Stimulated activated CD8-positive, alpha-beta memory T cell treated with anti-CD3 and anti-CD28 coated beads, Interleukin-15, amount 100 ng/mL, for 48 hours (primary cell): Measurements from ENCODE around the gene GRIK2.
"Not testable (repeated sequence)": the region's sequence is repeated elsewhere in the genome, so short reads cannot be mapped to it uniquely, and the experiment has no call there.

Experiments used
- DNase-seq, 2 donors: peaks; one replicate each; pipeline ENCODE4 v3.0.0-alpha.2; 2020; ENCODE audit warnings: low read depth in 2 of 2

GRIK2 gene

GRCh38 chr6:102015431-102015830 is 621.9 kb downstream of the GRIK2 start:
- DNase-seq = no peak

- no peak for DNase-seq
Measured at GRCh38 chr6:102022281-102022680, 628.8 kb downstream of the GRIK2 start.

DNA sequence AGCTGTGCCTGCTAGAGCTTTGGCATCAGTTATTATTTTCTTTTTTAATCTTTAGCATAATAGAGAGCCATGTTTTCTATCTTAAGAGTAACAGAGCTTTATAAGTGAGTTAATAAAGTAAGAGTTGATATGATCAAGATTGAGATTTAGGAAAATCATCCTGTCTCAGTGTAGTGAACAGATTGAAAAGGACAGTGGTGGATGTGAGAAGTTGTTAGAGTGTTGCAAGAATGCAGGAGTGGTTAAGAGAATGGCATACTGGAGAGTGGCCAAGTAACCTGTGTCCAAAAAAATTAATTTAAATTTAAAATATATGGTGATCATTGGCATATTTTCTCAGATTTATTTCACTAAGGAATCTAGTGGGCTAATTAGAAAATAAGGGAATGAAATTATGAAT is 629.3 kb downstream of the GRIK2 start:
- no peak for DNase-seq

GRCh38 chr6:102023977-102024657 is 630.6 kb downstream of the GRIK2 start:
- no peak for DNase-seq

DNA sequence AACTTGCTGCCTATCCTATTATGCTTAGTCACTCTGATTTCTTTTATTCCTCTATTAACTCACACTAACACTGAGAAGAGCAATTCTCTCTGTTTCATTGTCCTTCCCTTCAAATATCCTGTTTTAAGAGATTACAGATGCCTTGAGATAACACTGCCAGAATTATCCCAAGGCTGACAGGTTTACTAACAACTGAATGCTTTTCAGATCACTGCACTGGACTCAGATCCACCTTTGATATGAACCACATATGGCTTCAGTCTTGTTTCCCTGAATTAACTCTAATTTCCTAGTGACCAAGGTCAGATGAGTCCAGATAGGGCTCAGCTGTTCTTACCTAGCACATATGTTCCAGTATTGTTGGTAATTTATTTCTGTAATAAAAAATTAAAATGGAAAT is 633.1 kb downstream of the GRIK2 start:
- DNase-seq = no peak

- no peak for DNase-seq
Measured at GRCh38 chr6:102028176-102028575, 634.7 kb downstream of the GRIK2 start.

- no peak for DNase-seq
Measured at GRCh38 chr6:102038964-102039363, 645.5 kb downstream of the GRIK2 start.

DNA sequence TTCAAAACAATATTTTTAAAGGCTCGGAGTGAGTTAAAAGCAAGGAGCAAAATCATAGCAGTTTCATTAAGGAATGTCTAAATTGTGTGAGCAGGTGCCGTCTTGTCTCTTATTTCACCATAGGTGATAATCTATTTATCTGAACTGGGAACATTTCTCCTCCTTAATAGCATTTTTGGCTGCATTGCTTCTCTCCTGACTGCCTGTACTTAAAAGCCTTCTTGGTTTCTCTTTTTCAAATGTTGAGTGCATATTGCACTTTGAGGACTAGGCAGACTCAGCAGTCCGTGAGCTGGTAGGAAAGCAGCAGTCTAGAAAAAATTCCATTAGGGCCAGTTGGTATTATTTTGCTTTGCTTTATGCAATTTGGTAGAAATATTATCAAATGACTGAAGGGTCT is 645.9 kb downstream of the GRIK2 start:
- no peak for DNase-seq

GRCh38 chr6:102051001-102051400 is 657.5 kb downstream of the GRIK2 start:
- DNase-seq = no peak

- no peak for DNase-seq
Measured at GRCh38 chr6:102051720-102052119, 658.2 kb downstream of the GRIK2 start.

- DNase-seq = no peak
Measured at GRCh38 chr6:102064142-102064541, 670.6 kb downstream of the GRIK2 start.

DNA sequence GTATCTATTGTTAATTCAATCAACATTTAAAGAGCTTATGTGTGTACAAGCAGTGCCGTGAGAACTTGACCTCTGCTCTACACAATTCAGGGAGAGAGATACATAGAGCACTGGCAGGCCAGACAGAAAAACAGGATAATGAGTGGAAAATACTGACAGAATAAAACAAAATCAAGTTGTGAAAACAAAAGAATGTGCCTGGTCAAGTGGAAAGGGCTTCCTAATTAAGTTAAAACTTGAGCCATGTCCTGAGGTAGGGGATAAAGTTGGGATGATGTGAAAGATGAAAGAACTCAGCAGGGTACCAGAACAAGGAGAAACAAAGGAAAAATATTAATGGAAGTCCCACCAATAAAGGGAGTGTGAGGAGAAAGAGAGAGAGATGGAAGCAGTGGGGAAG is 672.8 kb downstream of the GRIK2 start:
- DNase-seq = no peak

DNA sequence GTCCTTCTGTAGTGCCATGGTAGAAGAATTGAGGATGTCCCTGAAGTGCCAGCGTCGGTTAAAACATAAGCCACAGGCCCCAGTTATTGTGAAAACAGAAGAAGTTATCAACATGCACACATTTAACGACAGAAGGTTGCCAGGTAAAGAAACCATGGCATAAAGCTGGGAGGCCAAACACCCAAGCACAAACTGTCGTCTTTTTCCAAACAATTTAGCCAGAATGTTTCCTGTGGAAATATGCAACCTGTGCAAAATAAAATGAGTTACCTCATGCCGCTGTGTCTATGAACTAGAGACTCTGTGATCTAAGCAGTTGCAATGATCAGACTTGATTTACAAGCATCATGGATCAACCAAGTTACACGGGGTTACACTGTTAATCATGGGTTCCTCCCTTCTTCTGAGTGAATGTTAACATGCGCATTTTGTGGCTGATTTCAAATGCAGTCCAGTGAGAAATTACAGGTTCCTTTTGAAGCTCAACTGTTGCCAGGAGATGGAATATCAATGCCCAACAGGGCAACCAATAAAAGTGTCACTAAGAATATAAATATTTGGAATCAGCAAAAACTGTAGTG is 674.9 kb downstream of the GRIK2 start:
- DNase-seq = no peak

DNA sequence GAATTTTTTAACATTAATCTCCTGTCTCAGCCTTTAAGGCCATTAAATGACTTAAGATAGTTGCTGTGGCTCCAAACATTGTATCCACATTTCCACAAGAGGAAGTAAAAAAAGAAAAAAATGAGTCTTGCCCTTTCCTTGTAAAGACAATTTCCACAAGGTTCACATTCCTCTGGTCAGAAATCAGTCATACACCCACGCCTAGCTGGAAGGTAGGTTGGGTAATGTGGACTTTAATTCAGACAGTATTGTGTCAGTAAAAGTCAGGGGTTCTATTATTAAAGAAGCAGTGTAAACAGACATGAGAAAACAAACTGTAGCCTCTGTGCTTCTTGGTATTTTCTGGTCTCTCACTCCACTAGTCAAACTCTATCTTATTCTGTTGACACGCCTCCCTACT is 682.0 kb downstream of the GRIK2 start:
- no peak for DNase-seq

- DNase-seq = no peak
Measured at GRCh38 chr6:102085257-102085656, 691.7 kb downstream of the GRIK2 start.

DNA sequence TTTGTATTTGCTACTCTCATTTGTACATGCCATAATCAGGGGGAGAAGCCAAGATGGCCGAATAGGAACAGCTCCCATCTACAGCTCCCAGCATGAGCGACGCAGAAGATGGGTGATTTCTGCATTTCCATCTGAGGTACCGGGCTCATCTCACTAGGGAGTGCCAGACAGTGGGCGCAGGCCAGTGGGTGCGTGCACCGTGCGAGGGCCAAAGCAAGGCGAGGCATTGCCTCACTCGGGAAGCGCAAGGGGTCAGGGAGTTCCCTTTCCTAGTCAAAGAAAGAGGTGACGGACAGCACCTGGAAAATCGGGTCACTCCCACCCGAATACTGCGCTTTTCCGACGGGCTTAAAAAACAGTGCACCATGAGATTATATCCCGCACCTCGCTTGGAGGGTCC is 694.7 kb downstream of the GRIK2 start:
- not testable (repeated sequence) for DNase-seq

GRCh38 chr6:102114402-102114801 is 720.9 kb downstream of the GRIK2 start:
- no peak for DNase-seq

- DNase-seq = no peak
Measured at GRCh38 chr6:102115911-102116310, 722.4 kb downstream of the GRIK2 start.

DNA sequence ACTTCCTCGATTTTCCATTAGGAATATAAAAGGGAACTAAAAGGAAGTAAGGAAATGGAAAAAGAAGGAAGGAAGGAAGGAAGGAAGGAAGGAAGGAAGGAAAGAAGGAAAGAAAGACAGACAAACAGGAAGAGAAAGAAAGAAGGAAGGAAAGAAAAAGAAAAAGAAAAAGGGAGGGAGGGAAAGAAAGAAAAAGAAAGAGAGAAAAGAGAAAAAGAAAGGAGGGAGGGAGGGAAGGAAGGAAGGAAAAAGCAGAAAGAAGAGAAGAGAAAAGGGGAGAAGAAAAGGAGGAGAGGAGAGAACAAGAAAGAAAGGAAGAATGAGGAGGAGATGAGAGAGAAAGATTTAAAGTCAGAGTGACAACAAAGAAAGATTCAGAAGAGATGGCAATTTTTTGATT is 724.5 kb downstream of the GRIK2 start:
- no peak for DNase-seq
